GM18867 (cell line): Measurements from ENCODE around the gene ALOX5.
"Not testable (repeated sequence)": the region's sequence is repeated elsewhere in the genome, so short reads cannot be mapped to it uniquely, and the experiment has no call there.

Experiments used
- ATAC-seq: cut with Tn5 transposase; IDR thresholded peaks from one replicate; pipeline ENCODE4 v1.9.1; 2021; ENCODE audit warnings: mild to moderate bottlenecking, moderate library complexity; ENCODE audit not compliant: unreplicated experiment

Gene ALOX5

GRCh38 chr10:45461034-45461433, 87.0 kb downstream of the ALOX5 start:
- peak; percentile 68 for ATAC-seq

- no peak for ATAC-seq
Measured at GRCh38 chr10:45463244-45464116, 89.5 kb downstream of the ALOX5 start.

- peak; percentile 45 for ATAC-seq
Measured at GRCh38 chr10:45464958-45465567, 91.0 kb downstream of the ALOX5 start.

GRCh38 chr10:45466784-45467183, 92.8 kb downstream of the ALOX5 start:
- no peak for ATAC-seq

- ATAC-seq = no peak
Measured at GRCh38 chr10:45468079-45468478, 94.1 kb downstream of the ALOX5 start.

GRCh38 chr10:45470098-45471012, 96.3 kb downstream of the ALOX5 start:
- no peak for ATAC-seq

GRCh38 chr10:45471059-45471458, 97.0 kb downstream of the ALOX5 start:
- ATAC-seq = no peak

- ATAC-seq = no peak
Measured at GRCh38 chr10:45471531-45472310, 97.7 kb downstream of the ALOX5 start.

- no peak for ATAC-seq
Measured at GRCh38 chr10:45473126-45473525, 99.1 kb downstream of the ALOX5 start.

GRCh38 chr10:45476559-45476958, 102.5 kb downstream of the ALOX5 start:
- ATAC-seq = no peak

GRCh38 chr10:45480294-45480693, 106.3 kb downstream of the ALOX5 start:
- ATAC-seq = no peak

- not testable (repeated sequence) for ATAC-seq
Measured at GRCh38 chr10:45481100-45481499, 107.1 kb downstream of the ALOX5 start.

GRCh38 chr10:45483002-45483401, 109.0 kb downstream of the ALOX5 start:
- ATAC-seq = no peak

- no peak for ATAC-seq
Measured at GRCh38 chr10:45487735-45488134, 113.7 kb downstream of the ALOX5 start.

- ATAC-seq = no peak
Measured at GRCh38 chr10:45488365-45488764, 114.3 kb downstream of the ALOX5 start.

GRCh38 chr10:45490277-45490676, 116.3 kb downstream of the ALOX5 start:
- no peak for ATAC-seq

- no peak for ATAC-seq
Measured at GRCh38 chr10:45491061-45491460, 117.0 kb downstream of the ALOX5 start.
